Ramos (cell line): ENCODE results near the gene MACROD2.
"Not testable (repeated sequence)": the region's sequence is repeated elsewhere in the genome, so short reads cannot be mapped to it uniquely, and the experiment has no call there.

ENCODE experiments used
- in situ Hi-C: fragments of 300-500 bp; cut with MboI; formaldehyde crosslinking; loops from one replicate; pipeline ENCODE4 v1.14.3; 2022; ENCODE audit warnings: low sequenced_read_pairs; ENCODE audit not compliant: unreplicated experiment

The MACROD2 gene

DNA sequence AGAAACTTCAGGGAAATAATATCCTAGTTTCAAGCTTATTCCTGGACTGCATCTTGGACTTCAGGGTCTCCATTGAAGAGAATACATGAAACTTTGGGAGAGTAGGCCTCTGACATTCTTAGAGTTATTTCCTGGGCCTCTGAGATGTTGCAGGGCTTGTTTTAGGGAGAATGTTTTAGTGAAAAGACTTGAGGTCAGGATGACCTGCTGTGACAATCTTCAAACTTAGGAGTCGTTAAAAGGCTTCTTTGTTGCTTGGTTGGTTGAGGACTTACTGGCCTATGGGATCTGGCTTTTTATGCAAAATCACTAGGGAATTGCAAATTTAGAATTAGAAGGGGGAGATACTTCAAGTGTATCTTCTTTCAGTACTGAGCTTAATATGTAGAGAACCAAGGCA, 955.3 kb downstream of the MACROD2 start:
- in situ Hi-C loops: no loop called here

DNA sequence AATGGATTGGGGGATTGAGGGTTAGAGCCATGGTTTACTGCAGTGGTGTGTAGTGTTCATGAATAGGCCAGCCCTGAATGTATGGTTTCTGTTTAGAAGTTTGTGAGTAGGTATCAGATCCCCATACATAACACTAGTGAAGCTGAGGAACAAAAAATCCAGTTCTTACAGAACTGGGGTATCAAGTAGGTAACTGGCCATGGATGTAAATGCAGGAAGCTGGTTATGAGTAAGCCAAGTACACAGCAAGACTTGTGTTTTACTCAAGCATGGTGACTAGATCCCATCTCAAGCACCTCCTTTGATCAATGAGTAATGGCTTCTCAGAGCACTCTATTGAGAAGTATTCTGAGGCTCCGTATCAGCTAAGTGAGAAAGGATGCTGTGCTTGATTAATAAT, 955.8 kb downstream of the MACROD2 start:
- in situ Hi-C loops: no loop called here

DNA sequence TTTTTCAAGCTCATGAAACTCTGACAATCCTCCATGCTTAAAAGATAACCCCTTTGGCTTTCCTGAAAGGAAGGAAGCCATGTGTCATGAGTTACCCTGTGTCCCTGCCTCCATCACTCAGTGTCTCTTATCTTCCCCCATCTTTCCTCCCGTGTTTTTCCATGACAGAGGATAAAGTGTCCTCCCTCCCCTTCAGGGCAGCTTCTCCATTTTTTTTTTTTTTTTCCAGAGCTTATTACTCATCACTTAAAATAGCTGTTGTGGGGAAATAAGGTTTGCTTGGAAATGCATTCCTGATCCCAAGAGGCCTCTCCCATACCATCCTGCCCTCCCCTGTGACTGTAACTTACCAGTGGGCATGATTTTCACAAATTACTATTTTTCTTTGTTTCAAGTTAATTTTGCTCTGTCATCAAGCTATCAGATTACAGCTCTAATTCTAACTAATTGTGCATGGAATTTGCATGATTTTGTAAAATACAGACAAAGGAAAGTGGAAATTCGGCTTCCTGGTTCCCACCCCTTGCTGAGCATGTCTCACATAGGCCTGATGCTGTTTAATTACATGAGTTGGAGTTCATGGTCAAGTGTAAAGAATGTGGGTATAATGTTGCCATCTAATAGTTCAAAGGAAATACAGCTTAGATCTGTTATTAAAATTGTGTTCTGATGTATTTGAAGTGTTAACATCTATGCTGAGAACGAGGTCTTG, 956.5 kb downstream of the MACROD2 start:
- in situ Hi-C loops: no loop called here

DNA sequence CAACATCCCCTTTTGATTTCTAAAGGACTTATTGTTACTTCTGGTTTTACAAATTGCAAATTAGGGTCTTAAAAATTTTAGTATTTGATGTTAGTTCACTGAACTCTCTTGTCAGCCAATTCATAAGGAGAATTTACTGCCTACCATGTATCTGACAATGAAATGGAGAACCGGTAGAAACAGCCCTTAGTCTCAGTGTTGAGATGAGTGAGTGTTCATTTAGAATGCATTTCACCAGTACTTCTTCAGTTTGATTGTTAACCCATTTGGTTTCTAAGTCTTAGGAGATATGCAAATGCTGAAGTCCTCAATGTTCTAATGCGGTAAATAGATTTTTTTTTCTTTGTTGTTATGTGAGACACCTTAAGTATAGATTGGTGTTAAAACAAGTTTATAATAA, 958.4 kb downstream of the MACROD2 start:
- in situ Hi-C loops: no loop called here

DNA sequence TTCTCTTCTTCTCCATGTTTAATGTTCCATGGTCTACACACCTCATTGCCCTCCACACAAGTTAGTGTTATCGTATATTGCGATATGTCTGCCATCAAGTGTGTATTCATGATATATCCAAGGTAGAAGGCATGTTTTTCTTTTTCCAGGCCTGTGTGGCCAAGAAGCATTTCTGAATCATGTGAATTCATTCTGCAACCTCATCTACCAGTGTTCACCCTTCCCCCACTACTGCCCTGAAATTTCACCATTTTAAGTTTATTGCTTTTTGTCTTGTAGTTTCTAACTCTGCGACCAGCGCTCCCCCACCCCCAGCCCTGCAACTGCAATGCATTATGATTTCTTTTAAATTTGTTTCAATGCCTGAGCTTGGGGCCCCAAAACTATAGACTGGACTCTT, 960.1 kb downstream of the MACROD2 start:
- in situ Hi-C loops: no loop called here

DNA sequence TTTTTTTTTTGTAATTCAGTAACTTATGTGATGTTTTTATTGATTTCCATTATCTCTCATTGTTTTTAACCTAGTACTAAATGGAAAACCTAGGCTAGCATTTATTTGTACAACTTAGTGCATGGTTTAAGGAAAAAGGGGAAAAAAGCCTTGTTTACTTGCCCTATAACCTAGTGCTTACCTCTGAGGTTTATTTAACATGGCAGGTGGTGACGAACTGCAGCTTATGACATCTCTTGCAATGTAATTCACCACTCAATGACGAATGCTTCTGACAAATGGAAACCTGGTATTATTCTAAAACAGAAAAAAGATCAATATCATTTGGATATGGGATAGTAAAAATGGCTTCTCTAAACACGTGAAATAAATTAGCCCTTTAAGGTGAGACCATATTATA, 960.7 kb downstream of the MACROD2 start:
- in situ Hi-C loops: no loop called here

DNA sequence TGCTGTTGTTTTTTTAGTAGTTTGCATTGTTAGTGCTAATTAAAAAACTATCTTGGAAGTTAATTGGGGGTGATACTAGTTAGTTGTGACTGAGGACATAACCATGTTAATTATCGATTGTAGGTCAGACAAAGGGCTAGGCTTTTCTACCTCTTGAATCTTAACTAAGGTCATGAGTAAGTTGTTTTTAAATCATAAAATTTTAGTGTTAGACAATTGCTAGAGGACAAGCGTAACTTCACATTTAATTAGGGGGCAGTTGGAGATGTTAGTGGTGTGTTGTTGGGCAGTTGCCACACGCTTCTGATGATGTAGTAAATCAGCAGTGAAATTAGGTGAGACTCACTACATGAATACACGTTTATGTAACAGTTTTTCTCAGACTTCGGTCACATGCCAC, 961.2 kb downstream of the MACROD2 start:
- in situ Hi-C loops: no loop called here

DNA sequence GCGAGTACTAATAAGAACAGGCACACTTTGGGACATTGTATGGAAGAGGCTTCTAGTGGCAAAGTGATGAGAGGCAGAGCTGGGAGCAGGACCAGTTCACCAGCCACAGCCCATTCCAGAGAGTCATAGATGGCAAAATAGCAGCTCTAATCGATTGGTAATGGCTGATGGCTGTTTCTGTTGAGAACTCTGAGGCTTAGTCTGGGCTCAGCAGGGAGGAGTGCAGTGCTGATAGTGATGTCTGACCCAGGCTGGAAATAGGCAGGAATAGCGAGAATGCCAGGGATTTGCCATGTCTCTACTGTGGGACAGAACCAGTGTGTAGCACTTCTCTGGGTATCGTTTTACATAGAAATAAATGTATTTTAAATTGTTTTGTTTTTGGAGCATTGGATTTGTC, 962.1 kb downstream of the MACROD2 start:
- in situ Hi-C loops: no loop called here

DNA sequence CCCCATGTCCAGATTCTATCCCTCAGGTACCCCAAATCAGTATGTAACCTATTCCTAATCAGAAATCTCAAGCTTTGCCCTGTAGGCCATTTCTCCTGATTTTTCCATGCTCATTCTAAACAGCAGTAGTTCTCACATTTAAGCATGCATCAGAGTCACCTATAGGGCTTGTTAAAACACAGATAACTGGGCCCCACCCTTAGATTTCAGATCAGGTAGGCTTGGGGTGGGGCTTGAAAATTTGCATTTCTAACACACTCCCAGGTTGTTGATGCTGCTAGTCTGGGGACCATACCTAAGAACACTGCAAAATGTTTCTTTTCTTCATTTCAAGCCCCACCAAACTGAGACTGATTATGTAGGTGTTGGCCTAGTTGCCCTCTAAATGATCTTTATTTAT, 963.3 kb downstream of the MACROD2 start:
- in situ Hi-C loops: no loop called here

DNA sequence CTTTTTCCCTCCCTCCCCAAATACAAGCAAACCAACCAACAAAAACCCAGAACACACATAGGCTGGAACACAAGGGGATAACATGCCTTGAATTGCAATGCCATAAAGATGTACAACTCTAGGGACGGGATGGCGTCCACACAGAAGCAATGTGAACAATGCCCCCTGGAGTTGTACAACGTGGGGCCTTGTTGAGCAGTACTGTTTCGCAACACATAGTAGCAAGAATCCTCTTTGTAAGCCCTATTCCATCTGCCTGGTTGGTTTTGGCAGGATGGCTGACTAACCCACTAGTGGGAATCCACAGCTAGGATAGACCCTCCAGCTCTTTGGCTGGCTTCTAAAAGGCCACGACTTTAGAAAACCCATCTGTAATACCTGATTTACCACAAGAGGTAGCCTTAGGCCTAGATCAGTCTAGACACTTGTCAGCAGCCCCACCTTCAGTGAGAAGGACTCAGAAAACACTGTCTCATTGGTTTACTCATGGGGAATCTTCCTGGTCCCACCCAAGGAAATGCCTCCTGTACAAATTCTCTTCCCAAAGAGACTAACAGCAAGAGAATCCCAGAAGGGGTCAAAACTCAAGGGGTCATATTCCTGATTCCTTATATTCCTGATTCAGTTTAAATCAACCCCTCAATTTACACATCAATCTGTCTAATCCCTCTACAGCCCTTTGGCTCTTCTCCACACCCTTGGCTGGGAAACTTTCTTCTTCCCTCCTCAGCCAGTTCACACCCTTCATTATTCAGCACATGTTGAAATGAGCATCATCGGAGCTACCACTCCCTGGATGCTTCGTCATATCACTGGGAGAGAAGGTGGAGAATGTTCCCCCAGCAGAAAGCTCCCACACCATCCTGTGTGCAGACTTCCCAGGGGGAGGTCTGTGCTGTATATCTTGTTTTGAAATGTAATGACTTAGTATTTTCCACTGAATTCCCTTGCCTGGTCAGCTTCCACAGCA, 964.5 kb downstream of the MACROD2 start:
- in situ Hi-C loops: no loop called here

DNA sequence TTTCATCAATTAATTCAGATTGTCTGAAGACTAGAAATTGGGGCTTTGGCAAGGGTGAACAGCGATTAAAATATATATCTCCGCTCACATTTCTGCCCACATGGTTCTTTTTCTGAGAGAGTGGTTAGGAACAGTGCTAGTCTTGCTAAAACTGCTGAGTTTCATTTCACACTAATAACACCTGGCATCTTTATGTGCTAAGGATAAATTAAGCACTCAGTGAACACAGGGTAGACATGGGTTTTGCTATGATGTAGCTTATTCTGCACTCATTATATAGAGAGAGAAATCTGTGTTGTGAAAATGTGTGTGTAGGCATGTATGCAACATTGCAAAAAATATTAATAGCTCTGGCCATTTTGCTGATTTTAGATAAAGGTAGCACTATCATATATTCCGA, 965.5 kb downstream of the MACROD2 start:
- in situ Hi-C loops: no loop called here

DNA sequence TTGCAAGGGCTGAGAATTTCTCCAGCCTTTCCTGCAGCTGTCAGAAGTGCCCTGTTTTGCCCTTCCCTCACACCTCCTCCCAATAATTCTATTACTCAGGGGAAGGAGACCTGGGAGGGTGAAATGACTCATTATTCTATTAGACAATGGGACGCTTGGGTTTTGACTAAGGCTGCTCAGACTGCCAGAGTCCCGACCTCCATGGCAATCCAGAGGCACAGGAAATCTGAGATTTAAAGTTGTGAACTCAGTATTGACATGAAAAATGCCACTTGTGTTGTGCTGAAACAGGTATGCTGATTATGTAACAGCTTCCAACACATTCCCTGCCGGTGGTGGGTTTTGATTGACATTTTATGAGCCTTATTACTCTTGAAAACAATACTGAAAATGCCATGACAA, 967.9 kb downstream of the MACROD2 start:
- in situ Hi-C loops: no loop called here

DNA sequence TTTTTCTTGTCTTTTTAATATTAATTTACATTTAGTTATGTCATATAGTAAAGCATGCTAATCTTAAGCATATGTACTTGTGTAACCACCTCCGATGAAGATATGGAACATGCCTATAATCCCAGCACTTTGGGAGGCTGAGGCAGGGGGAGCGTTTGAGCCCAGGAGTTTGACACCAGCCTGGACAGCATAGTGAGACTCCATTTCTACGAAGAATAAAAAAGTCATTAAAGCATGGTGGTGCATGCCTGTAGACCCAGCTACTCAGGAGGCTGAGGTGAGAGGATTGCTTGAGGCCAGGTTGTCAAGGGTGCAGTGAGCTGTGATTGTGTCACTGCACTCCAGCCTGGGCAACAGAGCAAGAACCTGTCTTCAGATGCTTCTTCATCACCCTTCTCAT, 970.9 kb downstream of the MACROD2 start:
- in situ Hi-C loops: no loop called here

DNA sequence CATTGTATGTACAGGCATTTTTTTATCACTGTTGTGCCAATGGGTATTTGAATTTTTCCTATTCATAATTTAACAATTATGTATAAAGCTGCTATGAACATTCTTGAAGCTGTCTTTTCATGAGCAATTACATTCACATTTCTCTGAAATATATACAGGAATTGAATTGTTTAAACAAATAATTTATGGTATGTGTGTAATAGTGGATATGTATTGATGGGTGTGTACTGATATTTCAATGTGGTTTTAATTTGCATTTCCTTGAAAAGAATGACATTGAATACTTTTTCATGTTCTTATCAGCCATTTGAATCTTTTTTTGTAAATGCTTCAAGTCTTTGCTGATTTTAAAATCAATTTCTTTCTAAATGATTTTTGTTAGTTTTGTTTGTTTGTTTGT, 971.5 kb downstream of the MACROD2 start:
- in situ Hi-C loops: no loop called here

DNA sequence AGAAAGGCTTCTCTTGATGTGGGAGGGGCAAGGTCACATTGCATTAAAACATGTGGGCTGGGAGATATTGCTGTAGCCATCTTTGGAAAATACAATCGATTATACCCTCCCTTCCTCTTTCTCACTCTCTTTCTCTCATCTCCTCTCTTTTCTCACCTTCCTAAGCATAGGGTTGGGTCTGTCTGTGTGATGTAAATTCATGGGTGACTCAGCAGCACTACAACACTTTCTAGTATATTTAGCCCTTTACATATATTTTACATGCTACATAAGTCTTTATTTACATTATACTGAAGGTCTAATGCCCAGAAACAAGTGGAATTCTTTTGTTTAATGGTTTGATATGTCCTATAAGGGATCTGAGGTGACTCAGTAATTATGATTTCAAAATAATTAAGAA, 976.9 kb downstream of the MACROD2 start:
- in situ Hi-C loops: no loop called here

DNA sequence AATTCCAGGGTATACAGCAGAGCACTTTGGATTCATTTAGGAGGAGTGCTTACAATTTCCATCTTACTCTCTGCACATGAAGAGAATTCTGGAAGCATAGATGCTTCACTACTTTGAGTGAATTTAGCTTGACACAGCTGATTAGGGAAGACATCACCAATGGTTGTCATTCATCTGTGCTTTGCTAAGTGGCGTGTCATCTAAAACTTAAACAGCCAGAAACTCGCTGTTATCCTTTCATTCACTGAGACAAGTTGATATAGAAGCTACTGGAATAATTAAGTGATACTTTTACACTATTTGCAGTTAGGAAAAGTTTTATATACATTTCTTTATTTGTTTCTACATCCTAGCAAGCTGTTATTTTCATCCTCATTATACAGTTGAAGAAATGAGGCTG, 977.4 kb downstream of the MACROD2 start:
- in situ Hi-C loops: no loop called here

DNA sequence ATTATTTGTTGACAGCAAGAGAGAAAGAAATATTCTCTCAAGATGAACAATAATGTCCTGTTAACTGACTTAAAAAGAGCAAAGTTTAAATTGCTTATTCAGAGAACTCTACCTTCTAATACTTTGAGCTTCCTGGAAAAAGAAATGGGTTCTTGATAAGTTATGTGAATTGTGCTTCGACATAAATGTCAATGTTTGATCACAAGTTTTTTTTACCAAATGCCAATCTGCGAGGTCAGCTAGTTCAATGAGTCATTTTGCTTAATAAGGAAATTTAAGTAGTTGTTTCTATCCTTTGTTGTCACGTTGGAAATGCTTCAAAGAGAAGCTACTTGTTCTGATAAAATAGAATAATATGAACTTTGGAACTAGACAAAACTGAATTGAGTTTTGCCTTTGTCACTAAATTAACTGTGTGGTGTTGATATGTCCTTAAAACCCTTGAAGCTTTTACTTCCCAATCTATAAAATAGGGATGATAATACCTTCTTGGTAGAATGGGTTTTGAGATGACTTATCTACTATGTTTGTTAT, 984.2 kb downstream of the MACROD2 start:
- in situ Hi-C loops: no loop called here

DNA sequence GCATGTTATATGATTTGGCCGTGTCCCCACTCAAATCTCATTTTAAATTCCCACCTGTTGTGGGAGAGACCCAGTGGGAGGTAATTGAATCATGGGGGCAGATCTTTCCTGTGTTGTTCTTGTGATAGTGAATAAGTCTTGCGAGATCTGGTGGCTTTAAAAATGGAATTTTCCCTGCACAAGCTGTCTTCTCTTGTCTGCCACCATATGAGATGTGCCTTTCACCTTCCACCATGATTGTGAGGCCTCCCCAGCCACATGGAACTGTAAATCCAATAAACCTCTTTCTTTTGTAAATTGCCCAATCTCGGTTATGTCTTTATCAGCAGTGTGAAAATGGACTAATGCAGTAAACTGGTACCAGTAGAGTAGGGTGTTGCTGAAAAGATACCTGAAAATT, 986.2 kb downstream of the MACROD2 start:
- in situ Hi-C loops: not testable (repeated sequence)

DNA sequence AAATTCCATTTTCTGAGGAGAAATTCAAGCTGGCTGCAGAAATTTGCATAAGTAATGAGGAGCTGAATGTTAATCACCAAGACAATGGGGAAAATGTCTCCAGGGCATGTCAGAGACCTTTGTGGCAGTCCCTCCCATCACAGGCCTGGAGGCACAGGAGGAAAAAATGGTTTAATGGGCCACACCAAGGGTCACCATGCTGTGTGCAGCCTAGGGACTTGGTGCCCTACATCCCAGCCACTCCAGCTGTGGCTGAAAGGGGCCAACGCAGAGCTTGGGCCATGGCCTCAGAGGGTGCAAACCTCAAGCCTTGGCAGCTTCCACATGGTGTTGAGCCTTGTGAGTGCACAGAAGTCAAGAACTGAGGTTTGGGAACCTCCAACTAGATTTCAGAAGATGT, 987.0 kb downstream of the MACROD2 start:
- in situ Hi-C loops: not testable (repeated sequence)

DNA sequence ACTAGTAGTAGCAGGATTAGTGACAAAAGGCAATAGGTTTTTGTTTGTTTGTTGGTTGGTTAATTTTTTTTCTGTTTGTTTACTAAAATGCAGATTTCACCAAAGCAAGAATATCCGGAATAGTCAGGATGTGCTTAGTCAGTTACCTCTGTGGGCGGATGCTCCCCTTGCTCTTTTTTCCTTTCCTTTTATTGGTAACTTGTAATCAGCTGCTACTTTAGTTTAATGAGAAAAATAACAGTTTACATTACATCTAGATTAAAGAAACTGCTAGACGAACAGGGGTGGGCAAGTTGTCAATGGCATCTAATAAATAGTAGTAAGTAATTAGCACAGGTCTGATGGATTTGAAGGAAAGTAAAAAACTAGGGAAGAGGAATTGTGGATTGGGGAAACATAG, 989.0 kb downstream of the MACROD2 start:
- in situ Hi-C loops: no loop called here
